Activated CD4-positive, alpha-beta T cell treated with anti-CD3 and anti-CD28 coated beads, Interleukin-2, amount 50 U/mL, for 16 hours (primary cell): ENCODE measurements around the gene INTS3.
"Not testable (repeated sequence)": the region's sequence is repeated elsewhere in the genome, so short reads cannot be mapped to it uniquely, and the experiment has no call there.

Source experiments
- DNase-seq: peaks from one replicate; pipeline ENCODE4 v3.0.0-alpha.2; 2020

Gene INTS3

DNA sequence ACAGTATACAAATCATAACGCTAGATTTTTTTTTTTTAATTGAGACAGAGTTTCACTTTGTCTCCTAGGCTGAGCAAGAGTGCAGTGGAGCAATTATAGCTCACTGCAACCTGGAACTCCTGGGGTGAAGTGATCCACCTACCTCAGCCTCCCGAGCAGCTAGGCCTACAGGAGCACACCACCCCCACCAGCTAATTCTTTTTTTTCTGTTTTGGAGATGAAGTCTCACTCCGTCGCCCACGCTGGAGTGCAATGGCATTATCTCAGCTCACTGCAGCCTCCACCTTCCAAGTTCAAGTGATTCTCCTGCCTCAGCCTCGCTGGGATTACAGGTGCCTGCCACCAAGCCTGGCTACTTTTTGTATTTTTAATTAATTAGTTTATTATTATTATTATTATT is 28.1 kb upstream of the INTS3 start:
- no peak for DNase-seq

DNA sequence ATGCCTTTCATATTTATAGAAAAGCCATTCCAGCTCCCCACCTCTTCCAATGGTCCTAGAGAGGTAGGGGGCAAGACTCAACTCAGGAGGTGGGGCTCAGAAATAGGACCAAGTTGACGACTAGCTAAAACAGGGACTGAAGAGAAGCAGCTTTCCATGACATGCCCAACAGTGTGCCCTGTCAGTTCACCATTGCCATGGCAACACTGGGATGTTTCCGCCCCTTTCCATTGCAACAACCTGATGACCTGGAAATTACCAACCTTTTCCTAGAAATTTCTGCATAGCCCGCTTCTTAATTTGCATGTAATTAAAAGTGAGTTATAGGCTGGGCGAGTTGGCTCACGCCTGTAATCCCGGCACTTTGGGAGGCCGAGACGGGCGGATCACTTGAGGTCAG is 22.4 kb upstream of the INTS3 start:
- DNase-seq: no peak

DNA sequence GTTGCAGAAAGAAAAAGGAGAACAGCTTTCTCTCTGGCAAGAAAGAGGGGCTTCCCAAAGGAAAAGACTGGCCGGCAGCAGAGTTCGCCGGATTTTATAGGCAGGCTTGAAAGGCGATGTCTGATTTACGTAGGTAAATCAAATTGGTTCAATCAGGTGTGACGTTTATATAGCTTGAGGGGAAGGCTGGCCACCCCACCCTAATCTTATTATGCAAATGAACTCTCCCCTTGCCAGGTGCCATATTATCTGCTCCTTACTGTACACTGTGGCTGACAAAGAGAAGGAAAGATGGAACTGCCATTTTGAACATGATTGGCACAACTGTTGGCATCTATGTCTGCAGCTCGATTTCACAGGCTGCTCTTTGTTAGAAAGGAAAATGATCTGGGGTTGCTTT is 16.8 kb upstream of the INTS3 start:
- DNase-seq: no peak

DNA sequence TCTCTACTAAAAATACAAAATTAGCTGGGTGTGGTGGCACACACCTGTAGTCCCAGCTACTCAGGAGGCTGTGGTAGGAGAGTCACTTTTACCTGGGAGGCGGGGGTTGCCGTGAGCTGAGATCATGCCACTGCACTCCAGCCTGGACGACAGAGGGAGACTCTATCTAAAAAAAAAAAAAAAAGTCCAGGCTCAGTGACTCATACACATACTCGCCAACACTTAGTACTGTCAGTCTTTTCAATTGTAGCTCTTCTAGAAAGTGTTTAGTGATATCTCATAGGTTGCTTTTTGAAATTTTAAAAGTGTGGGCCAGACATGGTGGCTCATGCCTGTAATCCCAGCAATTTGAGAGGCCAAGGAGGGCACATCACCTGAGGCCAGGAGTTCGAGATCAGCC is 11.6 kb upstream of the INTS3 start:
- DNase-seq: not testable (repeated sequence)

DNA sequence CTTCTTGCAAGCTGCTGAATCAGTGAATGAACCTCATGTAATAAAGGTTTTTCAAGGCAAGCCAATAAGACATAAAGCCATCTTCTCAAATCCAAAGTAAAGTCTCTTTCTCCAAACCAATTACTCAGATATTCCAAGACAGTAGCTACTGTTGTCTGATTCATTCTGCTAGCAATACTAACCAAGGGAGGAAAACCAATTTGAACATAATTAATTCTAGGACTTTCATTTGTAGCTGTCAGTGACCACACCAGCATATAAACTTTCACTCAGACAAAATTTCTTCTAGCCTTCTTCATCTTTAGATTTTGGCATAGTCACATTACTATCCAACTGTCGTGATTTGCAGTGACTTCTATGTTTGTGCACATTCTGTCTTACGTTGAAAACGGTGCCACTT is 10.5 kb upstream of the INTS3 start:
- DNase-seq: peak; percentile 63

DNA sequence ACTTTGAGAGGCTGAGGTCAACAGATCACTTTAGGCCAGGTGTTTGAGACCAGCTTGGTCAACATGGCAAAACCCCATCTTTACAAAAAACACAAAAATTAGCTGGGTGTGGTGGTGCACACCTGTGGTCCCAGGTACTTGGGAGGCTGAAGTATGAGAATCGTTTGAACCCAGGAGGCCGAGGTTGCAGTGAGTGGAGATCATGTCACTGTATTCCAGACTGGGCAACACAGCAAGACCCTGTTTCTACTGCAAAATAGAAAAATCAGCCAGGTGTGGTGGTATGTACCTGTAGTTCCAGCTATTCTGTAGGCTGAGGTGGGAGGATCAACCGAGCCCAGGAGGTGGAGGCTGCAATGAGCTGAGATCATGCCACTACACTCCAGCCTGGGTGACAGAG is 4.2 kb upstream of the INTS3 start:
- no peak for DNase-seq

DNA sequence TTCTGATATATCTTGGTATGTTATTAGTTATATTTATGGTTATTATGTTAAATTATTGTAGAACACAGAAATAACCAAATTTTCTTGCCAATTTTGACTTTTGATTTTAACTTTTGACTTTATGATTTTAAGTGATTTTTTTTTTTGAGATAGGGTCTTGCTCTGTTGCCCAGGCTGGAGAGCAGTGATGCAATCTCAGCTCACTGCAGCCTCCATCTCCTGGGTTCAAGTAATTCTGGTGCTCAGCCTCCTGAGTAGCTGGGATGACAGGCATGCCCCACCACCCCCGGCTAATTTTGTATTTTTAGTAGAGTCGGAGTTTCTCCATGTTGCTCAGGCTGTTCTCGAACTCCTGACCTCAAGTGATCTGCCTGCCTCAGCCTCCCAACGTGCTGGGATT is 3.2 kb upstream of the INTS3 start:
- DNase-seq: not testable (repeated sequence)

DNA sequence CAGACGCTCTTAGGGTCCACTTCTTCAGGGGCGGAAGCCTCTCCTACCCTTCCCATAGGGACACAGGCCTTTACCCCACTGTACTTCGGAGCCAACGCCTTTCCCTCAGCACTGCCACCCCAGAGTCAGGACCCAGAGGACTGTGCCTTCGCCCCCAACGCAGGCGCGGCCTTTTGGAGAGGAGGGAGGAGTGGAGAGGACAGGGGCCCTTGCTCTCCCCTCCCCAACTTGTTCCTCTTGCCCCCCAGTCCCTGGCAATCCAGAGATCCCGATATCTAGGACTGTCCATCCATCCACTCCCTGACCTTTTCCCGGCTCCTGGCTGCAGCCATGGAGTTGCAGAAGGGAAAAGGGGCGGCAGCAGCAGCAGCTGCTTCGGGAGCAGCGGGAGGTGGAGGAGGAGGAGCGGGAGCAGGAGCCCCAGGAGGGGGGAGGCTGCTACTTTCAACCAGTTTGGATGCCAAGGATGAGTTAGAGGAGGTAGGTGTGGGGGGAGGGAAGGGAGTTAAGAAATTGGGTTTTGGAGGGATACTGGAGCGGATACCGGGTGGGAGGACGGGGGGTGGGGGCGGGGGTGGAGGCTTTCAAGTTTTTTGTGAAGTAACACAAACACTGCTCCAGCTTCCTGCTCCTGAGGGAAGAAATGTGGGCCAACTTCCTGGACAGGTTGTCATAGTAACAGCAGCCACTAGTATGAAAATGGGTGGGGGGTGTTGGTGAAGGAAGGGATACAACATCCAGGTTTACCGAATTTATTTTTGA is 636 bp downstream of the INTS3 start:
- DNase-seq: peak; percentile 12

DNA sequence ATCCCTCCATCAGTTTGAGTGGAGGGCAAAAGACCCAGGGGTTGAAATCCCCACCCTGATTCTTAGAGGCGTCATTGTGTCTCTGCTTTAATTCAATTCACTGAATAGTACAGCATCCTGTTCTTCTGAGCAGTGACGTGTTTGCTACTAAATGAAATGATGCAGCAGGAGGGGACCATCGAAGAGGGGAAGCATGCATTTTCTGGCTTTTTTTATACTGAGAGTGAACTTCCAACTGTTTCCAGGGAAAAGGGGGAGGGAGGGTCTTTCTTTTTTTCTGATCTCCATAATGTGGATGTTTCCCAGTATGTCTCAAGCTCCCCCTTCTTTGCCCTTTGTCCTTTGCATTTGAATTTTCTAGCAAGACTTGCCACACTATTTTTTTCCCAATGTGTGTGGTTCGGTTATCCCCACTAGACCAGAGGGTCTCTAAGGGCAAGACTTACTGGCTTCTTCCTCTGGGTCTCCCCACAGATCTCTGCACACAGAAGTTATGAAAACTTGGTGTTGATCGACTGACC is 2.7 kb downstream of the INTS3 start:
- no peak for DNase-seq

DNA sequence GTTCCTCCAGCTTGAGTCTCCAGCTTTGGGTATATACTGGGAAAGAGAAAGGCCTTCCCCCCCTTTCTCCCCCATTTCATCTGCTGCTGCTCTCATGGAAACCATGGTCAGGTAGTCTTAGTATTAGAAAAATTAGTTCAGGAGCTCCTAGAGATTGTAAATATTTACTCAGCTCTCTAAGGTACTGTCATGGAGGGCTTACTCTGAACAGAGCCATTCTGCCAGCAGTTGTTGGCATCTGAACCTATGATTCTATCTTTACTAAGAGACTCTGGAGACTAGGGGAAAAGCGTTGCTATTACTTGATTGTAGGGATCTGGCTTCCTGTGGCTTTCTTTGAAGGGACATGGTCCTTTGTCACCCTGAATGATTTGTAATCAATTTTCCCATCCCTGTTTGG is 6.1 kb downstream of the INTS3 start:
- DNase-seq: no peak

DNA sequence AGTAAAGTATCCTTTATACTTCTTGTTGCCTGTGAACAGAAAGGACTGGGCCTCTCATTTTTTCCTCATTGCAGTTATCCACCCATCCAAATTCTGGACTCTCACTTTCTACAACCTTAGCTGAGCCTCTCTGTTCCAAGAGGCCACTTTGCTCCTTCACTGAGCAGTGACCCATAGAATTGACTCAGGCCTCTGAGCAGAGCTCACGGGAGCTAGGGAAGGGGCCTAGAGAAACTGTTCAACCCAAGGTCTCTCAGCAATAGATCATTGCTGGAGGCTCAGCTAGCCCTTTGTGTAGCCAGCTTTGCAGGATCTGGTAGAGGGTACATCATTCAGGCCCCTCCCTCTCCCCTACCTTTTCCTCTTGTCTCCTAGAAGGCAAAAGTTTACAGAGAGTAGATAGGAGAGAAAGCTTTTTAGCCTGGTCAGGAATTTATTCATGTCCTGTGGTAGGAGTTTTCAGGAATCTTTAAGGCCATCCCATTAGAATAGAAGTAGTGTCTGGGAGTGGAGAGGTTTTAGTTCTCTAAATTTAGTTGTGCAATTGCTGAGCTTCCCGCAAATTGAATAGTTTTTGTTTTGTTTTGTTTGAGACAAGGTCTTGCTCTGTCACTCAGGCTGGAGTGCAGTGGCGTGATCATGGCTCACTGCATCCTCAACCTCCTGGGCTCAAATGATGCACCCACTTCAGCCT is 6.7 kb downstream of the INTS3 start:
- DNase-seq: no peak

DNA sequence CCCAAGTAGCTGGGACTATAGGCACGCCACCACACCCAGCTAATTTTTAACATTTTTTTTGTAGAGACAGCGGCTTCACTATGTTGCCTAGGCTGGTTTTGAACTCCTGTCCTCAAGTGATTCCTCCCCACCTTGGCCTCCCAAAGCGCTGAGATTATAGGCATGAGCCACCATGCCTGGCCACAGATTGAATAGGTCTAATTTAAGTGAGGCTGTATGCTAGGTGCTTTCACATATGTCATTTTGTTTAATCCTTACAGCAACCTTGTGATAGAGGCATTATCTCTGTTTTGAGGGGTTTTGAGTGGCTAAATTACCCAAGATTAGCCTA is 7.2 kb downstream of the INTS3 start:
- no peak for DNase-seq

DNA sequence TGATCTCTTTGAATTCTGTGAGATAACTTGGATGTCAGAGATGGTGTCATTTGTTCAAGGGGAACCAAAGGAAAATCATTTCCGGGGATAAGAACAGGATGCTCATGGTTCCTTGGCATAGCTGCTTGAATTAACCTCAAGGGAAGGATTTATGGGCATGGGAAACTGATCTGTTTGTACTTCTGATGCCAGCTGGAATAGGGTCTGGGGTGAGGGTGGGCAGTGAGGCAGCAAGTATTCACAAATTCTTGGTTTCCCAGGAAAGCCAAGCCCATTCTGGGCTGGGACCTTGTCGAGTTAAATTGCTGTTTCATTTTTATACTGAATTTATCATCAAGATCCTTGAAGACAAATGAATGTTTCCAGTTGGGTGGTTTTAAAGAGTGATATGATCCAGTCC is 14.1 kb downstream of the INTS3 start:
- DNase-seq: no peak

DNA sequence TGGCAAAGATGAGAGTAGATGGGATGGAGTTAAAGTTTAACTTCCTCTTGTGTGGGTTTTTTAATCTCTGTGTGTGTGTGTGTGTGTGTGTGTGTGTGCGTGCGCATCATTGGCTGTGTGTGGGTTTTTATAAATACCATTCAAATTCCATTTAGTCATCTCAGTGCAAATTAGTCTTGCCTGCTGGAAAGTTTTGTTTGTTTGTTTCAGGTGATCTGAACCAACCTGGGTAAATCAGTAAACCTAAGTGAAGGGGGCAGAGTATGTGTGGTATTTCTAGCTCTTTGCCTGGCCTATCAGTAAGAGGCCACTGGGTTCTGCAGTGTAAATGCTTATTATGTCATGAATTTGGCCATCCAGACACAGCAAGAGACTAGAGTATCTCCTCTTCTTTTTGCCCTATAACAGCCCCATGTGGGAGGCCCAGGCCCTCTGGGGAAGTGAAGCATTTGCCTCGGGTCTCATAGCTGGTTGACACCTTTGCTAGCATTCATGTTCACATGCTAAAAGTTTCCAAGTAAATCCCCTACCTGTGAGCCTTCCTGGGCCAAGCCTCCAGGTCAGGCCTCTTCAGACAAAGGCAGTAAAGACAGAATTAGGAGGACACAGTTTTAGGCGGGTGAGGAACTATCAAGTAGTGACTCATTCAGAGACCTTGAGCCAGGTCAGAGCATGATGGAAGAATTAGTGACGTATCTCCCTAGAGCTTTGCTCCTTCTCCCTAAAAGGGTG is 14.7 kb downstream of the INTS3 start:
- DNase-seq: no peak

DNA sequence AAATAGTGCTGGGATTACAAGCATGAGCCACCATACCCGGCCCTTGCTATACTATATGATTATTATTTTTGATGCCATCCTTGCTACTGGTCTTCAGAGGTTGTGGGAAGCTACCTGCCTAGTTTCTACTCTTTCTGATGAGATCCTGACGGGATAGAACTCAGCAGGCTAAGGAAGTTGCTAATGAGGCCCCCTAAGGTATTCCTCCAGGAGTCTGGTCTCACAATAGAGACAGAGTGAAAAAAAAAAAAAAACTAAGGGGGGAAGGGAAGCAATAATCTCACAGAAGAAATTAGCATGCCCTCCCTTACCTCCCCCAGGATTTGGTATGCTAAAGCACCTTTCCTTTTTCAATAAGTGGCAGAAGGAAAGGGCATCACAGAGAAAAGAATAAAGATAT is 17.6 kb downstream of the INTS3 start:
- DNase-seq: no peak

DNA sequence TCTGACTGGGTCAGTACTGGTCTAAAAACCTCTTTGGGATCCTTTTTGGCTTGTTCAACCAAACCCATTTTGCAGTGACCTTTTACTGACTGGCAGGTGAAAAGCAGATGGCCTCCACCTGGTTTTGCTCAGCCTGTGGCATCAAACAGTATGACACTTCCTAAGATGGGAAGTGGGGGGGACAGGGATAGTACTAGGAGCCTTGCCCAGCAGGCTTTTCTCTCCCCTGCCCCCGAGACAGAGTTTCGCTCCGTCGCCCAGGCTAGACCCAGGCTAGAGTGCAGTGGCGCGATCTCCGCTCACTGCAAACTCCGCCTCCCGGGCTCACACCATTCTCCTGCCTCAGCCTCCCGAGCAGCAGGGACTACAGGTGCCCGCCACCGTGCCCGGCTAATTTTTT is 18.3 kb downstream of the INTS3 start:
- DNase-seq: no peak

DNA sequence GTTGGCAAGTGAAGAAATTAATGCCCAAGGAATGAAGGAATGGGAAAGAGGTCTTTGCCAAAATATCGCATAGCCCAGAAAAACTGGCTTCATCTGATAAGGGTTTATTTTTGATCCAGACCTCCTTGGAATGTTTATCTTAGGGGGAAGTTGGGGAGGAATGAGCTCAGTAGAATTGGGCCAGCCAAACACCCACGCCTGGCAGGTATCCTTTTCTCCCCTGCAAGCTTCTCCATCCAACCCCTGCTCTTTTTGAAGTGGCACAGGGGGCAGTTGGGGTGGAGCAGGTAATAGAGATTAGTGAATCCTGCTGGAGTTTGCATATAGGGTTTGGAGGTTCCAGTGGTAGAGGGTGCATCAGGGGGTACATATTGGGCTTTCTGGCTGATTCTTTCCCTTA is 21.1 kb downstream of the INTS3 start:
- DNase-seq: no peak

DNA sequence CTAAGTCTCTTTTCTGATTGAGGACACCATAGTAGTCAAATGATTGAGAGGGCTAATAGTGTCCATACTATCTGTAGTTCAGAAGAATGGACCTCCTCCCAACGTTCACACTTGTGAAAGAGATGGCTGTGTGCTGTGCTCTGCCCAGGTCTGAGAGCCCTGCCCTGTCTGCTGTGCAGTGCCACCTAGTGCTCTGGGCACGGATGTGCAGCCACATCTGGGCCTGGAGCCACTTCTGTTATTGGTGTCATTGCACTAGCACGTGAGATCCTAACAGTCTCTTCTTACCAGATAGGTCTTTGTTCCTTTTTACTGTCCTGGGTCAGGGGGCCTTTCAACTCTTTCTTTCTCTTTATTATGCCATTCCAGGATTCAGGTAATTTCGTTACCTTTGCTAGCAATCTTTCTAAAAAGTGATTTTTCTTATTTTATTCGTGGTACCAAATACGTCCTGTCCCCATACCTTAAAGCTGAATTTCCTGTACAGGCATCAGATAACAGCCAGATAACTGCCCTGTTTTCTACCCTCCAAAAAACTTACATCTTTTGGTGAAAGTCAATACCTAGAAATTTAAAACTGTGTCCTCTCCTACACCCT is 21.7 kb downstream of the INTS3 start:
- DNase-seq: peak; percentile 84

DNA sequence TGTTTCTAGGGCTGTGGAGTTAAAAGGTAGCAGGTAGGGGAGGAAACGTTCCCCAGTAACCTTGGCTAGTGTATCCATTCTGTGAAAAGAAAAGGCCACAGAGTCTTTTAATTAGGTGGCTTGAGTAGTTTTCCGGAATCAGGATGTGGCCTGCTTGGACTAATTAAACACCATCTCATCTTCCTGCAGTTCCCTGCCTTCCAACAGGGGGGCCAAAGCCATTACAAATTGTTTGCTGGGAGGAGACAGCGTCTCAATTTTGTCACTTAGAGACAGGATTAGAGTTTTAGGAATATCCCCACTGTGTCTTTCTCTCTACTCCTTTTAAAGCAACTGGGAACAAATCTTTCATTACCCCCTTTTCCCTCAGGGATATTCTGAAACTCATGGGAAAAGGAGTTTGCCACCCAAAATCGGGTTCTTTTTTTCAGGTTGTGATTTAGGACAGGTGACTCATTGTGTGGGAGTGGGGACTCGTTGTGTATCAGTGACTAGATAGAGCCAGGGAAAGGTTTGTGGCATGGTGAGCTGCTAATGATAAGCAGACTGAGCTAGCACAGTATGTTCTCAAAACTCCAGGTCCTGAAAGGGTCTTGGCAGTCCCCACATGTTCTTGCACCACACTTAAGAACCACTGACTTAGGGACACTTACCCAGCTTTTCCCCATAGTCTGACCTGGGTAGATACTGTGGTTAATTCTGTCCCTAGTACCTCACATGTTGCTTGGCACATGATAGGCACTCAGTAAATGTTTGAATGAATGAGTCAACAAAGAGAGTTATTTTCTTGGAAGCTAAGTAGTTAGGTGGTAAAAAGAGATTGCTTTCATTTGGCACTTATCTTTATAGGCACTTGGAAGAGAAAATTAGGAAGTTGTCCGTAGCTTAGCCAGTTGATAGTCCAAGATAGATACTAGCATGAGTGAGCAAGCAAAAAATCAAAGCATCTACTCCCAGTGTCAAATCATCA is 22.5 kb downstream of the INTS3 start:
- no peak for DNase-seq

DNA sequence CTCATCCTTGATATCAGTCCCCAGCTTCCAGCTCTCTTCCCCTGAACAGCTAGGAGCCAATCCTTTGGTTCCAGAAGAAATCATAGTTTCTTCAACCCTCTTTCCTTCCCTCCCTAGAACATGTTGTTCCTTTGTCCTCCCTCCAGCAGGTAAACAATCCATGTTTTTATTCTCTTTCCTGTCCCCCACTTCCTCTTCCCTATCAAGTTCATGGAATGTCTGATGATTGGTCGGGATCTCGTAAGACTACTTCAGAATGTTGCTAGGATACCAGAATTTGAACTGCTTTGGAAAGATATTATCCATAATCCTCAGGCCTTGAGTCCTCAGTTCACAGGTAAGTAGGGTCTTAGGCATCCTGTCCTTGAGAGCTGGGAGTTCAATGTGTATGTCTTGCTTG is 24.2 kb downstream of the INTS3 start:
- DNase-seq: no peak

DNA sequence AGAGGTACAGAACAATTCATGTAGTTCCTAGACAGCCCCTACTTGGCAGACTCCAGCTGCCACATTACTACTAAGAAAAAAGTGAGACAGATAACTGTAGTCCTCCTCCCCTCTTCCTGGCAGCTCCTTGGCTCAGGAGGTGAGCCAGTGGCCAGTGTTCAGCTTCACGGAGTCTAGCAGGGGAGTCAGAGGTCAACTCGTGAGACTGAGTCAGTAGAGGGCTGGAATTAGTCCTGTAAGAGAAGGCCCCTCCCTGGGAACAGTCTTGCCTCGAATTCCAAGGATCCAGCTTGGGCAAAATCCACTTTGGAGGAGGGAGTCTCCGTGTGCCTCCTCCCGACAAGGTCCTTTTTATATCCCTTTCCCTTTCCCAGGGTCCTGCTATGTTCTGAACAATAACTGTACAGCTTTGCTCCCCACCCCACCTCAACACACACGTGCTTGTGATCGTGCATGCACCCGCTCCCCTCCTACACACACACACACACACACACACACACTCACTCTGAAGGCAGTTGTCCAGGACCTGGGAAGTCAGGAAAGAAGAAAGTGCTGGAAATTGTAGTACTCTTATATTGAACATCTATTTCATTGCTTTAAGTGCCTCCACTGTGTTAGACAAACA is 24.8 kb downstream of the INTS3 start:
- DNase-seq: no peak

DNA sequence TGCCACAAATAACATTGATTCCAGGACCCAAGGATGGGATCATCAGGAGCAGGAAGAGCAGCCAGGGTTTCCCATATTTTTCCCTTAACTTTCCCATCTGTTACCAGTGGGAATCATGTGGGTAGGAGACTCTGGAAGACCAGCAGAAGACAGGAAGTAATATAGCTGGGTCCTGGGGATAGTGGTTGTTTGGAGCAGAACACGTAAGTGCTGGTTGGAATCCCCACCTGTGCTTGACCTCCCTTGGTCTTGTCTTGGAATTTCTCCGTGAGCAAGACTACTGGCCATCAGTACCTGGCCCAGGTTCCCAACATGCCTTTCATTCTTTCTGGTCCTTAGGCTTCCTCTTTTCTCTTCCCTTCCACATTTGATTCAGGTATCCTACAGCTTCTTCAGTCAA is 26.4 kb downstream of the INTS3 start:
- no peak for DNase-seq
